ENCODE results near the gene GDF11.

GRCh38 chr12:55723516-55724225 lies 19.3 kb upstream of the GDF11 start:
- TF ChIP-seq POLR2A (IDR thresholded peaks at IDR 0.05; ENCODE audit: control extremely low read depth in 1 of 2, low read depth in 2 of 2, low read length in 2 of 2) (no peak), CTCF (IDR thresholded peaks at IDR 0.05; ENCODE audit: control extremely low read depth in 1 of 3, insufficient read depth in 1 of 3, low read depth in 1 of 3, low read length in 3 of 3) (no peak), HDAC6 (IDR thresholded peaks at IDR 0.05; ENCODE audit: low read depth, low read length) (no peak), EZH2 (IDR thresholded peaks at IDR 0.05; ENCODE audit: low read depth, low read length, severe bottlenecking) (no peak), TAF1 (IDR thresholded peaks at IDR 0.05; ENCODE audit: low read depth, low read length) (no peak), CEBPB (IDR thresholded peaks at IDR 0.05; ENCODE audit: low read depth, low read length) (no peak), RFX5 (IDR thresholded peaks at IDR 0.05; ENCODE audit: borderline replicate concordance, low read depth, low read length) (no peak), SRF (IDR thresholded peaks at IDR 0.05; ENCODE audit: low read depth, low read length) (no peak)

Data from H1 (cell line).